NT2/D1 (cell line): ENCODE results near the gene SGSM1.

Experiments
- SUZ12 ChIP-seq: IDR thresholded peaks from 2 replicates; pipeline ENCODE4 v1.6.1; 2011; ENCODE audit not compliant: insufficient read length, insufficient read depth; ENCODE audit errors: extremely low read depth
- ZNF274 ChIP-seq: IDR thresholded peaks from 2 replicates; pipeline ENCODE4 v1.6.1; 2011; ENCODE audit warnings: mild to moderate bottlenecking, low read depth, low read length

- TF ChIP-seq SUZ12 (no peak), ZNF274 (no peak)
These were observed 87.5 kb downstream of the SGSM1 start for GRCh38 chr22:24893341-24894070.
